SU-DHL-6 (cell line): ENCODE data around the gene CAPG.

Experiments used
- H2AFZ ChIP-seq: fragments of 200-600 bp; sonication (generic); 2 replicates; pipeline ENCODE4 v1.6.1; 2014; ENCODE audit warnings: low read depth, mild to moderate bottlenecking, moderate library complexity, mixed read lengths, antibody characterized with exemption, low read length; ENCODE audit not compliant: severe bottlenecking
- H3F3A ChIP-seq: fragments of 200-600 bp; shearing (Covaris generic); 2 replicates; pipeline ENCODE4 v1.6.0; 2016; ENCODE audit warnings: antibody characterized with exemption, mild to moderate bottlenecking; ENCODE audit not compliant: insufficient read depth
- H3K27ac ChIP-seq: fragments of 200-600 bp; sonication (generic); 2 replicates; pipeline ENCODE4 v1.5.1; 2016; ENCODE audit warnings: low read depth, mild to moderate bottlenecking, low read length, moderate library complexity, mixed read lengths
- H3K27me3 ChIP-seq: fragments of 200-600 bp; sonication (generic), shearing (Covaris generic); 2 replicates; pipeline ENCODE4 v1.6.0; 2014; ENCODE audit warnings: mild to moderate bottlenecking, low read length
- H3K36me3 ChIP-seq: fragments of 200-600 bp; sonication (generic); 2 replicates; pipeline ENCODE4 v1.6.1; 2014; ENCODE audit warnings: mild to moderate bottlenecking, low read length, mixed read lengths
- H3K4me2 ChIP-seq: fragments of 300-600, 200-600 bp; shearing (Covaris generic), sonication (generic); 2 replicates; pipeline ENCODE4 v1.6.0; 2014; ENCODE audit warnings: low read length, low read depth, mild to moderate bottlenecking; ENCODE audit not compliant: poor library complexity, severe bottlenecking
- H3K4me3 ChIP-seq: fragments of 200-600 bp; sonication (generic); 2 replicates; pipeline ENCODE4 v1.5.1; 2014; ENCODE audit warnings: antibody characterized with exemption, low read length, mild to moderate bottlenecking, mixed read lengths; ENCODE audit not compliant: insufficient read depth, poor library complexity, severe bottlenecking
- H3K79me2 ChIP-seq: fragments of 200-600 bp; sonication (generic); 2 replicates; pipeline ENCODE4 v1.6.1; 2014; ENCODE audit warnings: mild to moderate bottlenecking, low read length, moderate library complexity; ENCODE audit not compliant: insufficient read depth
- H3K9ac ChIP-seq: fragments of 200-600 bp; sonication (generic); 2 replicates; pipeline ENCODE4 v1.7.0; 2014; ENCODE audit warnings: mild to moderate bottlenecking, low read length
- H3K9me2 ChIP-seq: fragments of 200-600 bp; sonication (generic); replicated peaks from 2 replicates; pipeline ENCODE4 v1.6.1; 2014; ENCODE audit warnings: low read length; ENCODE audit not compliant: insufficient read depth
- H3K9me3 ChIP-seq: fragments of 200-600 bp; sonication (generic); 2 replicates; pipeline ENCODE4 v1.6.1; 2014; ENCODE audit warnings: low read length, mixed read lengths; ENCODE audit not compliant: insufficient read depth
- H4K20me1 ChIP-seq: fragments of 200-600 bp; sonication (generic); 2 replicates; pipeline ENCODE4 v1.6.1; 2014; ENCODE audit warnings: low read depth, mild to moderate bottlenecking, antibody characterized with exemption, low read length, moderate library complexity, mixed read lengths
- EZH2phosphoT487 ChIP-seq: fragments of 200-600 bp; sonication (generic), shearing (Covaris generic); conservative IDR thresholded peaks from 2 replicates; pipeline ENCODE4 v1.6.1; 2018; ENCODE audit warnings: mild to moderate bottlenecking, antibody characterized with exemption, low read length, moderate library complexity, mixed read lengths
- TF ChIP-seq, protein P1 (sequence below): fragments of 200-600 bp; sonication (generic); IDR thresholded peaks from one replicate; pipeline ENCODE4 v1.5.1; 2017; ENCODE audit warnings: antibody characterized with exemption, mild to moderate bottlenecking, low read length, moderate library complexity; ENCODE audit not compliant: insufficient read depth, poor library complexity, severe bottlenecking

CAPG gene, protein sequence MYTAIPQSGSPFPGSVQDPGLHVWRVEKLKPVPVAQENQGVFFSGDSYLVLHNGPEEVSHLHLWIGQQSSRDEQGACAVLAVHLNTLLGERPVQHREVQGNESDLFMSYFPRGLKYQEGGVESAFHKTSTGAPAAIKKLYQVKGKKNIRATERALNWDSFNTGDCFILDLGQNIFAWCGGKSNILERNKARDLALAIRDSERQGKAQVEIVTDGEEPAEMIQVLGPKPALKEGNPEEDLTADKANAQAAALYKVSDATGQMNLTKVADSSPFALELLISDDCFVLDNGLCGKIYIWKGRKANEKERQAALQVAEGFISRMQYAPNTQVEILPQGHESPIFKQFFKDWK

DNA sequence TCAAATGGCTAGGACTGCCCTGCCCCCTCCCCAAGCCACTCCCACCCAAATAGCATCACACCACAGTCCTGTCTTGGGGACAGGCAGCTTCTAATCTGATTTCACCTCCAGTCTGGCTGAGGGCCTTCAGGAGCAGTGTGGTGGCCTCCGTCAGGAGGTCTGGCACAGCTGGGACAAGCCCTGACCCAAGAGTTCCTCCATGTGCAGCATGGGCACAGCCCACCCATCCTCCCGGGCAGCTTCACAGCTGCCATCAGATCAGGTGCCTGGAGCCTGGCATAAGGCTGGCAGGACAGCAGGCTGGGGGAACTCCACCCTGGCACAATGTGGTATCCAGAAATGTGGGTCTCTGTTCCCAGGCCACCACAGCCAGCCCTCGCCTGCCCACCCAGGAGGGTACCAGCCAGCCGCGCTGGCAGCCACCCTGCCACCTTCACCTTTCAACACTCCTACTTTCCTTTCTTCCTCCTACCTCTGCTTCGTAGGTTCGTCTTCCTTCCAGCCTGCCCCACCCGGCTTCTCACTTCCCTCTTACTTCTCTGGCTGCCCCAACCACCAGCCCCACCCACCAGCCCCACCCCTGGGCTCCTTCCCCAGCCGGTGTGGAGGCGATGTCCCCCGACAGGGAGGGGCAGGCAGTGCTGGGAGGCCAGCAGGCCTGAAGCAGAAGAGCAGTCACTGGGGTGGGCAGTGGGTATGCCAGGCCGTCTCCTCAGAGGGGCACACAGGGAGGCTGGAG lies at the start of gene CAPG:
CAPG (minus strand) TSS at position 522 of the 739 bp plus-strand sequence. CDS start 8,221 bp downstream, outside the sequence.
- Histone ChIP-seq H3K4me3 (no peak within 1 kb of the TSS), H3K79me2 (no peaks in the 10 kb centered on the region), H4K20me1 (no peaks in the 10 kb centered on the region), H3F3A (no peaks in the 10 kb centered on the region), H3K4me2 (peak within 1 kb of the TSS; percentile 28), H3K9ac (no peak within 1 kb of the TSS), H3K27me3 (no peaks in the 10 kb centered on the region), H3K27ac (no peak within 1 kb of the TSS), H3K36me3 (no peaks in the 10 kb centered on the region), H2AFZ (no peak within 1 kb of the TSS), H3K9me3 (no peaks in the 10 kb centered on the region), H3K9me2 (no peaks in the 10 kb centered on the region)
- TF ChIP-seq, protein P1, sequence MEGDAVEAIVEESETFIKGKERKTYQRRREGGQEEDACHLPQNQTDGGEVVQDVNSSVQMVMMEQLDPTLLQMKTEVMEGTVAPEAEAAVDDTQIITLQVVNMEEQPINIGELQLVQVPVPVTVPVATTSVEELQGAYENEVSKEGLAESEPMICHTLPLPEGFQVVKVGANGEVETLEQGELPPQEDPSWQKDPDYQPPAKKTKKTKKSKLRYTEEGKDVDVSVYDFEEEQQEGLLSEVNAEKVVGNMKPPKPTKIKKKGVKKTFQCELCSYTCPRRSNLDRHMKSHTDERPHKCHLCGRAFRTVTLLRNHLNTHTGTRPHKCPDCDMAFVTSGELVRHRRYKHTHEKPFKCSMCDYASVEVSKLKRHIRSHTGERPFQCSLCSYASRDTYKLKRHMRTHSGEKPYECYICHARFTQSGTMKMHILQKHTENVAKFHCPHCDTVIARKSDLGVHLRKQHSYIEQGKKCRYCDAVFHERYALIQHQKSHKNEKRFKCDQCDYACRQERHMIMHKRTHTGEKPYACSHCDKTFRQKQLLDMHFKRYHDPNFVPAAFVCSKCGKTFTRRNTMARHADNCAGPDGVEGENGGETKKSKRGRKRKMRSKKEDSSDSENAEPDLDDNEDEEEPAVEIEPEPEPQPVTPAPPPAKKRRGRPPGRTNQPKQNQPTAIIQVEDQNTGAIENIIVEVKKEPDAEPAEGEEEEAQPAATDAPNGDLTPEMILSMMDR: no peak
- no peak for TF ChIP-seq EZH2phosphoT487

DNA sequence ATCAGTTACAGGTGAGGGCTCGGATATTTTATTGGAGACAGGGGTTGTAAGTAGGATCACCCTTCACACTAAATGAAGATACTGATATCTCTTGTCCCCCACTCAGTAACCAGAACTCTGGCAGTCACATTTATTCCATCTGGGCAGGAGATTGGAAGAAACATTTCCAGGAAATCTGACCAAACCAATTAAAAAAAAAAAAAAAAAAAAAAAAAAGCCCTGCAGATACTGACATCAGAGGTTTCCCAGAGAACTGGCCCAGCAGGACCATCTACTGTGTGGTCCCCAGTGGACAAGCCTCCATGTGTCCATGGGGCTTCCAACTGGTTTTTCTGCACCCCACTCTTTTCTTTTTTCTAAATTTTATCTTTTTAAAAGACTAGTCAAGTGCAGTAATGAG lies 49.6 kb upstream of the CAPG start:
- no peak overlapping the region for H3K27ac ChIP-seq

DNA sequence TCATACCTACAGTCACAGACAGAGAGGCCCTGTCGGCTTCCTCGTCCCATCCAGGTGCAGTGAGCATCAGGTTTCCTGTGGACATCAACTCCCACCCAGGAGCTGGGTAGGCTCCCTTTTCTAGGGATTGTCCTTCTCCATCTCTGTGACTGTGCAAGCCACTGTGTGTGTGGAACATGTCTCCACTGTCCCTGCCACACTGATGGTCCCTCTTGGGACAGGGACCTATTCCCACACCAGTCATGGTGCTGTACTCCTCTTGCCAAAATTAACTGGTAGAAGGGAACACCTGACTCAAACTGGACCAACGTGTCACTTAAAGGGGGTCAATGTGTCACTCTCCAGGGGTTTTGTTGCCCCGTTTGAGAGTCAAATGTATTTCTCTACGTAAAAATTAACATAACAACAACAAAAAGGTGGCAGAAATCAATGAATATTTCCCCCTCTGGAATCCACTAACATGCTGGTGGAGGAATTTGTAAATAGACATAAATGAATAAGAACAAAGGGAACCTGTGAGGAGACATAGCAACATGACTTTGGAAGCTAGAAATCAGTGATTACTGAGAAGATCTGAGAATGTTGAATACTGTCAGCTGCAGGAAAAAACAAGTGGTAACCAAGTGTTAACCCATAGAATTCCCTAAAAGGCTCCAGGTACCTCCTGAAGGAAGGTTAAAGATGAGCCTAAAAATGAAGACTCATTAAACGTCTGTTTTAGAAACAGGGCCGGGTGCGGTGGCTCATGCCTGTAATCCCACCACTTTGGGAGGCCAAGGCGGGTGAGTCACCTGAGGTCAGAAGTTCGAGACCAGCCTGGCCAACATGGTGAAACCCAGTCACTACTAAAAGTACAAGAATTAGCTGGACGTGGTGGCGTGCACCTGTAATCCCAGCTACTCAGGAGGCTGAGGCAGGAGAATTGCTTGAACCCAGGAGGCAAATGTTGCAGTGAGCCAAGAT lies 48.7 kb upstream of the CAPG start:
- Histone ChIP-seq H3K27me3 (no peaks in the 10 kb centered on the region), H3K27ac (no peak overlapping the region), H4K20me1 (no peaks in the 10 kb centered on the region), H2AFZ (no peak overlapping the region), H3K4me2 (no peak overlapping the region), H3K9ac (no peak overlapping the region), H3K79me2 (no peaks in the 10 kb centered on the region), H3K4me3 (no peak overlapping the region), H3K9me3 (no peaks in the 10 kb centered on the region), H3K36me3 (no peaks in the 10 kb centered on the region), H3F3A (no peaks in the 10 kb centered on the region), H3K9me2 (no peaks in the 10 kb centered on the region)
- TF ChIP-seq, protein P1: no peak
- TF ChIP-seq EZH2phosphoT487: no peak

More for the DNA sequence above, 49.6 kb upstream of the CAPG start:
- Histone ChIP-seq H3K4me2 (no peak overlapping the region), H3K9me3 (no peaks in the 10 kb centered on the region), H3K36me3 (no peaks in the 10 kb centered on the region), H3K79me2 (no peaks in the 10 kb centered on the region), H3K4me3 (no peak overlapping the region), H3K9ac (no peak overlapping the region), H4K20me1 (no peaks in the 10 kb centered on the region), H3K9me2 (no peaks in the 10 kb centered on the region), H3K27me3 (no peaks in the 10 kb centered on the region), H2AFZ (no peak overlapping the region), H3F3A (no peaks in the 10 kb centered on the region)
- no peak for TF ChIP-seq EZH2phosphoT487
- TF ChIP-seq, protein P1: no peak
